CD4-positive, alpha-beta T cell (primary cell): Measurements from ENCODE around the gene SENP7. TPM values are rescaled to one million over a fixed set of nuclear protein-coding genes. Genes with fewer than 3 reads are reported as not detected.

Experiments used
- ATAC-seq: fragments of 200-7000 bp; cut with Tn5 transposase; one replicate; pipeline ENCODE4 v1.10.0; 2022; ENCODE audit warnings: mild to moderate bottlenecking; ENCODE audit not compliant: poor library complexity
- CTCF ChIA-PET: fragments of 350-600 bp; sonication (Branson Sonifier 250); formaldehyde crosslinking; loops from one replicate; lab custom pipeline; 2021; ENCODE audit warnings: antibody characterized with exemption, inconsistent platforms; lab: Charles Lee
- POLR2A ChIA-PET: fragments of 350-600 bp; sonication (Branson Sonifier 250); formaldehyde crosslinking; loops from one replicate; lab custom pipeline; 2021; ENCODE audit warnings: antibody characterized with exemption, inconsistent platforms; lab: Charles Lee
- DNase-seq, 14 experiments: peaks; one replicate each; pipeline ENCODE4 v3.0.0-alpha.2; 2013 to 2020; ENCODE audit warnings: mixed read lengths in 2 of 14
- H3K27ac ChIP-seq, 2 donors: one replicate each; pipeline versions ENCODE4 v1.5.1 to v1.7.0; 2013; ENCODE audit warnings: low read length in 2 of 2, low read depth in 1 of 2, mild to moderate bottlenecking in 1 of 2
- H3K27me3 ChIP-seq, 2 experiments: 1 replicate in 1 of 2; 2 replicates in 1 of 2; pipeline versions ENCODE4 v1.6.1 to v1.7.0; 2013; ENCODE audit warnings: low read length in 2 of 2, control low read depth in 1 of 2, mild to moderate bottlenecking in 1 of 2, moderate library complexity in 1 of 2; ENCODE audit not compliant: insufficient read depth in 2 of 2, control insufficient read depth in 1 of 2
- H3K36me3 ChIP-seq: one replicate; pipeline ENCODE4 v1.6.1; 2013; ENCODE audit warnings: low read length, control low read depth; ENCODE audit not compliant: insufficient read depth
- H3K4me1 ChIP-seq: one replicate; pipeline ENCODE4 v1.6.1; 2013; ENCODE audit warnings: low read length, control low read depth; ENCODE audit not compliant: insufficient read depth
- H3K4me3 ChIP-seq: one replicate; pipeline ENCODE4 v1.5.1; 2013; ENCODE audit warnings: mild to moderate bottlenecking, low read length, moderate library complexity
- H3K9me3 ChIP-seq, 2 experiments: 1 replicate in 1 of 2; 2 replicates in 1 of 2; pipeline versions ENCODE4 v1.6.1 to v1.7.0; 2013; ENCODE audit warnings: low read length in 2 of 2, mild to moderate bottlenecking in 2 of 2, control low read depth in 1 of 2, moderate library complexity in 1 of 2; ENCODE audit not compliant: control insufficient read depth in 1 of 2, insufficient read depth in 1 of 2
- H3K27ac Mint-ChIP-seq: one replicate; pipeline ENCODE4 v1.8.0; 2020; ENCODE audit warnings: mixed read lengths
- H3K27me3 Mint-ChIP-seq: one replicate; pipeline ENCODE4 v1.8.0; 2021; ENCODE audit warnings: mixed read lengths
- H3K36me3 Mint-ChIP-seq: one replicate; pipeline ENCODE4 v1.8.0; 2021; ENCODE audit warnings: low read depth, mixed read lengths
- H3K4me1 Mint-ChIP-seq: one replicate; pipeline ENCODE4 v1.8.0; 2021; ENCODE audit warnings: low read depth, mixed read lengths
- H3K4me3 Mint-ChIP-seq: one replicate; pipeline ENCODE4 v1.8.0; 2020; ENCODE audit warnings: mild to moderate bottlenecking, mixed read lengths
- H3K9me3 Mint-ChIP-seq: one replicate; pipeline ENCODE4 v1.8.0; 2020; ENCODE audit warnings: mixed read lengths
- intact Hi-C, 2 experiments: fragments of 100-400 bp; cut with DNase I in 1 of 2; cut with micrococcal nuclease in 1 of 2; formaldehyde crosslinking; loops; one replicate each; pipeline versions ENCODE4 v1.15.1 to v1.9.0; 2023 to 2025; cut with DNase I, micrococcal nuclease
- total RNA-seq, 174 experiments: library from RNA in 2 of 174; stranded (reverse) in 2 of 174; gene quantifications; one replicate each; pipeline ENCODE4 v1.2.3 and lab custom pipeline; 2021 to 2026
- TF ChIP-seq, protein P1 (sequence below): fragments of 200-600 bp; IDR thresholded peaks from one replicate; pipeline ENCODE4 v1.8.0; 2022; ENCODE audit warnings: antibody characterized with exemption, mild to moderate bottlenecking

Gene SENP7
- total RNA-seq, 2 experiments from 2014 or later = 37.5 to 39.3 TPM

DNA sequence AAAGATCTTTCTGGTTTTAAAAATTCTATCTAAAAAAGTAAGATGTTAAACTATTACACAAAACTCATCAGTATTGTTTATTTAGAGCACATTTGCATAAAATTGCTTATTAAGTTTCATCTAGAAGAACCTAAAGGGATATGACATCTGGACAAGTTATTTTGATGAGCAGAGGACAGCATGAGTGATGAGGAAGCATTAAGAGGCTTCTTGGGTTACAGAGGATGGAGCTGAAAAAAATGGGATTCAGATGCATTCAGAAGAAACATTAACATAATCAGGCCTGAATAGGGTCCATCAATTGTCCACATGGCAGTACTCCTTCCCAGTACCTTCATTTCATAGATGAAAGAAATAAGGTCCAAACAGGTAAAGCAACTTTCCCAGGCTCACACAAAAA is 234.3 kb downstream of the SENP7 start:
- TF ChIP-seq, protein P1, sequence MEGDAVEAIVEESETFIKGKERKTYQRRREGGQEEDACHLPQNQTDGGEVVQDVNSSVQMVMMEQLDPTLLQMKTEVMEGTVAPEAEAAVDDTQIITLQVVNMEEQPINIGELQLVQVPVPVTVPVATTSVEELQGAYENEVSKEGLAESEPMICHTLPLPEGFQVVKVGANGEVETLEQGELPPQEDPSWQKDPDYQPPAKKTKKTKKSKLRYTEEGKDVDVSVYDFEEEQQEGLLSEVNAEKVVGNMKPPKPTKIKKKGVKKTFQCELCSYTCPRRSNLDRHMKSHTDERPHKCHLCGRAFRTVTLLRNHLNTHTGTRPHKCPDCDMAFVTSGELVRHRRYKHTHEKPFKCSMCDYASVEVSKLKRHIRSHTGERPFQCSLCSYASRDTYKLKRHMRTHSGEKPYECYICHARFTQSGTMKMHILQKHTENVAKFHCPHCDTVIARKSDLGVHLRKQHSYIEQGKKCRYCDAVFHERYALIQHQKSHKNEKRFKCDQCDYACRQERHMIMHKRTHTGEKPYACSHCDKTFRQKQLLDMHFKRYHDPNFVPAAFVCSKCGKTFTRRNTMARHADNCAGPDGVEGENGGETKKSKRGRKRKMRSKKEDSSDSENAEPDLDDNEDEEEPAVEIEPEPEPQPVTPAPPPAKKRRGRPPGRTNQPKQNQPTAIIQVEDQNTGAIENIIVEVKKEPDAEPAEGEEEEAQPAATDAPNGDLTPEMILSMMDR = no peak

More for the DNA sequence above, 234.3 kb downstream of the SENP7 start:
- ChIA-PET POLR2A (no interaction called here), CTCF (interaction anchor here (0.9 kb wide), 1 partner anchor 9 kb away, joined by 3 read pairs; no protein-coding TSS in a partner anchor)
- Histone ChIP-seq H3K4me1 (no peaks in the 10 kb centered on the region), H3K4me3 (no peak overlapping the region), H3K27ac (no peak overlapping the region), H3K27me3 (no peaks in the 10 kb centered on the region), H3K36me3 (no peaks in the 10 kb centered on the region), H3K9me3 (no peaks in the 10 kb centered on the region)
- intact Hi-C loops = no loop called here
- ATAC-seq (no peak), DNase-seq (no peak)
- Mint-ChIP-seq H3K4me3 (no peak overlapping the region), H3K9me3 (no peaks in the 10 kb centered on the region), H3K36me3 (peaks cover 5% of the 10 kb centered on the region), H3K4me1 (no peaks in the 10 kb centered on the region), H3K27ac (no peak overlapping the region), H3K27me3 (no peaks in the 10 kb centered on the region)

Other genes starting within 250 kb of the SENP7 start
- gene IMPG2, start 192.6 kb downstream of the SENP7 start, total RNA-seq = under 1 TPM; 0.45 to 0.66 TPM
- gene TRMT10C, start 48.7 kb upstream of the SENP7 start, total RNA-seq = 10 to 100 TPM; 49.4 to 51.2 TPM
- gene PCNP, start 61.0 kb upstream of the SENP7 start, total RNA-seq = 100 to 1,000 TPM; 177 to 181 TPM
- 10 to 100 TPM; 73.5 to 76.6 TPM for gene ZBTB11, start 163.9 kb upstream of the SENP7 start, total RNA-seq
- gene RPL24, start 173.5 kb upstream of the SENP7 start, total RNA-seq = 1,000 to 10,000 TPM; 1,722 to 1,769 TPM
- 1 to 10 TPM; 6.3 to 6.6 TPM for gene CEP97, start 211.4 kb upstream of the SENP7 start, total RNA-seq